ENCODE results near the gene RAD23A.
"Not testable (repeated sequence)": the region's sequence is repeated elsewhere in the genome, so short reads cannot be mapped to it uniquely, and the experiment has no call there.

RAD23A gene

GRCh38 chr19:12945479-12946091 lies at the start of gene RAD23A:
TSS of gene RAD23A (plus strand) at chr19:12945862. CDS start at chr19:12945949, 87 bp downstream.
- Histone ChIP-seq H3K27me3 (ENCODE audit: control insufficient read depth in 2 of 2, insufficient read depth in 2 of 2, low read length in 2 of 2) (no peaks in the 10 kb centered on the region), H3K4me3 (ENCODE audit: low read length in 2 of 2) (peak within 1 kb of the TSS; percentile 77 to 94), H3K36me3 (ENCODE audit: control insufficient read depth in 2 of 2, insufficient read depth in 2 of 2, low read length in 2 of 2) (peaks cover 51 to 62% of the 10 kb centered on the region in 2 donors), H3K4me1 (ENCODE audit: control insufficient read depth in 2 of 2, insufficient read depth in 2 of 2, low read length in 2 of 2) (peaks cover 8 to 20% of the 10 kb centered on the region in 2 donors), H3K9ac (ENCODE audit: low read depth in 1 of 2, low read length in 2 of 2) (peak within 1 kb of the TSS; percentile 76), H3K9me3 (ENCODE audit: control insufficient read depth in 2 of 2, low read length in 2 of 2) (no peaks in the 10 kb centered on the region), H3K27ac (ENCODE audit: low read depth in 2 of 2, low read length in 2 of 2) (peak within 1 kb of the TSS; percentile 87 to 89)

DNA sequence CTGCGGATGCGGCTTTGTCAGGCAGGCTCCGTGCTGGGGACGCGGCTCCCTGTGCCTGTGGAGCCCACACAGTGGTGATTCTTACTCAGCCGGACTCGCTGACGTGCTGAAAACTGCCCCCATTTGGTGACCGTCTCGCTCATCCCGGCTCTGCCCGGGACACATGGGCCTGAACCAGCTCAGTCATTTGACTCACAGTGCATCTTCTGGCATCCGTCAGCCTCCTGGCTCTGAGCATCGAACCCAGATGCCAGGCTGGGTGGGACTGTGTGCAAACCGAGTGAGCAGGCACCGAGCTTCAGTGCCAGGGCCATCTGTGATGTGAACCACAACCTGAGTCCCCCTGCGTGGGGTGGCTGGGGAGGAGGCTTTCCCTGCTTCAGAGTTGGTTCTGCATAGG lies 49.2 kb upstream of the RAD23A start:
- H3K9ac ChIP-seq (ENCODE audit: low read depth in 1 of 2, low read length in 2 of 2) = no peak overlapping the region
- peaks cover 6 to 7% of the 10 kb centered on the region in 2 donors for H3K4me1 ChIP-seq (ENCODE audit: control insufficient read depth in 2 of 2, insufficient read depth in 2 of 2, low read length in 2 of 2)
- H3K27me3 ChIP-seq (ENCODE audit: control insufficient read depth in 2 of 2, insufficient read depth in 2 of 2, low read length in 2 of 2) = no peaks in the 10 kb centered on the region
- H3K4me3 ChIP-seq (ENCODE audit: low read length in 2 of 2) = no peak overlapping the region
- peaks cover 6 to 30% of the 10 kb centered on the region in 2 donors for H3K36me3 ChIP-seq (ENCODE audit: control insufficient read depth in 2 of 2, insufficient read depth in 2 of 2, low read length in 2 of 2)
- no peak overlapping the region for H3K27ac ChIP-seq (ENCODE audit: low read depth in 2 of 2, low read length in 2 of 2)
- no peaks in the 10 kb centered on the region for H3K9me3 ChIP-seq (ENCODE audit: control insufficient read depth in 2 of 2, low read length in 2 of 2)

DNA sequence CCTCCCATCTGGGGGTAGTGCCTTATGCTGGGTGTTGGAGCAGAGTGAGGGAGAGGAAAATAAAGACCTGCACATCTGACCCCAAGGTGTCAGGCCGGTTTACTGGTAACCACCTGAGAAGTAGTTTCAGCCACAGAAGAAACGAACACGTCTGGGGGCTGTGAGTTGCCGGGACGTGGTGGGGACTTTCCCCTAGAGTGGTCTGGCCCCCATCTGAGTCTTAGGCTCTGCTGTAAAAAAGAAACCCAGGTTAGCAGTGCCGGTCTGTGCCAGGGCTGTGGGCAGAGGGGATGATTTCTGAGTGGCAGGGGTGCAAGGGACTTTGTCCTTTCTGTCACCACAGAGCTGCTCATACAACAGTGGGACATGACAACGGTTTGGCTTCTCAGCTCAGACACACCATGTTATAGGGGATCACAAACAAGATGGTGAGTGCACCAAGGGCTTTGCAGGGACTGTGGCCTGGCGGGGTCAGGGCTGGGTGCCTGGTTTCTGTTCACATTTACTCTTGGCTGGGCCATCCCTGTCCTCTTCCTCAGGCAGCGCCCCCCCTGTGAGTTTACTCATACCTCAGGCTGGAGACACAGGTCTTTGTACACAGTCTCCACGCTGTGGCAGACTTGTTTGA lies 45.7 kb upstream of the RAD23A start:
- H3K9ac ChIP-seq (ENCODE audit: low read depth in 1 of 2, low read length in 2 of 2) = no peak overlapping the region
- no peak overlapping the region for H3K27ac ChIP-seq (ENCODE audit: low read depth in 2 of 2, low read length in 2 of 2)
- H3K4me1 ChIP-seq (ENCODE audit: control insufficient read depth in 2 of 2, insufficient read depth in 2 of 2, low read length in 2 of 2) = no peaks in the 10 kb centered on the region
- H3K4me3 ChIP-seq (ENCODE audit: low read length in 2 of 2) = no peak overlapping the region
- peaks cover 6 to 15% of the 10 kb centered on the region in 2 donors for H3K36me3 ChIP-seq (ENCODE audit: control insufficient read depth in 2 of 2, insufficient read depth in 2 of 2, low read length in 2 of 2)
- H3K9me3 ChIP-seq (ENCODE audit: control insufficient read depth in 2 of 2, low read length in 2 of 2) = no peaks in the 10 kb centered on the region
- H3K27me3 ChIP-seq (ENCODE audit: control insufficient read depth in 2 of 2, insufficient read depth in 2 of 2, low read length in 2 of 2) = no peaks in the 10 kb centered on the region

GRCh38 chr19:12907166-12907565 lies 38.5 kb upstream of the RAD23A start:
- Histone ChIP-seq H3K36me3 (ENCODE audit: control insufficient read depth in 2 of 2, insufficient read depth in 2 of 2, low read length in 2 of 2) (no peaks in the 10 kb centered on the region), H3K9ac (ENCODE audit: low read depth in 1 of 2, low read length in 2 of 2) (no peak overlapping the region), H3K27ac (ENCODE audit: low read depth in 2 of 2, low read length in 2 of 2) (peak overlapping the region in 1 of 2 donors; percentile 20), H3K4me3 (ENCODE audit: low read length in 2 of 2) (no peak overlapping the region), H3K27me3 (ENCODE audit: control insufficient read depth in 2 of 2, insufficient read depth in 2 of 2, low read length in 2 of 2) (no peaks in the 10 kb centered on the region), H3K4me1 (ENCODE audit: control insufficient read depth in 2 of 2, insufficient read depth in 2 of 2, low read length in 2 of 2) (peaks cover 0 to under 1% of the 10 kb centered on the region in 2 donors), H3K9me3 (ENCODE audit: control insufficient read depth in 2 of 2, low read length in 2 of 2) (no peaks in the 10 kb centered on the region)

DNA sequence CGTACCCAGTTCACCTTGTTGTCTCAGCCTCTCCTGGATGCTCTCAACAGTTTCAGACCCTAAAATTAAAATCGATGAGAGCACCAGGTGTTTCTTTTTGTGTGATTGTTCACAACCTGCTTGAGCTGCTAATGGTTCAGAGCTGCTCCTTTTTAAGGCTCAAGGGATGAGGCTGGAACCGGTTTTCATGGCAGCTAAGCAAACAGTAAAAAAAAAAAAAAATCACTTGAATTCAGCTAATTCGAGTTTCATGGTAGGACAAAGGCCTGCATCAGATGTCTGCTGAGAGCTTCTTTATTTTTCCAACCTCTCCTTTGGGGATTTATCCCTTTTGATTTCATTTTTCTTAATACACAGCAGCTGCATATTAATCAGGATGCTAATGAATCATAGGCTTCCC lies 33.1 kb upstream of the RAD23A start:
- Histone ChIP-seq H3K36me3 (ENCODE audit: control insufficient read depth in 2 of 2, insufficient read depth in 2 of 2, low read length in 2 of 2) (no peaks in the 10 kb centered on the region), H3K27me3 (ENCODE audit: control insufficient read depth in 2 of 2, insufficient read depth in 2 of 2, low read length in 2 of 2) (no peaks in the 10 kb centered on the region), H3K27ac (ENCODE audit: low read depth in 2 of 2, low read length in 2 of 2) (peak overlapping the region; percentile 15 to 64), H3K4me3 (ENCODE audit: low read length in 2 of 2) (no peak overlapping the region), H3K9ac (ENCODE audit: low read depth in 1 of 2, low read length in 2 of 2) (peak overlapping the region in 1 of 2 donors; percentile 10), H3K4me1 (ENCODE audit: control insufficient read depth in 2 of 2, insufficient read depth in 2 of 2, low read length in 2 of 2) (peaks cover 5 to 8% of the 10 kb centered on the region in 2 donors), H3K9me3 (ENCODE audit: control insufficient read depth in 2 of 2, low read length in 2 of 2) (no peaks in the 10 kb centered on the region)

DNA sequence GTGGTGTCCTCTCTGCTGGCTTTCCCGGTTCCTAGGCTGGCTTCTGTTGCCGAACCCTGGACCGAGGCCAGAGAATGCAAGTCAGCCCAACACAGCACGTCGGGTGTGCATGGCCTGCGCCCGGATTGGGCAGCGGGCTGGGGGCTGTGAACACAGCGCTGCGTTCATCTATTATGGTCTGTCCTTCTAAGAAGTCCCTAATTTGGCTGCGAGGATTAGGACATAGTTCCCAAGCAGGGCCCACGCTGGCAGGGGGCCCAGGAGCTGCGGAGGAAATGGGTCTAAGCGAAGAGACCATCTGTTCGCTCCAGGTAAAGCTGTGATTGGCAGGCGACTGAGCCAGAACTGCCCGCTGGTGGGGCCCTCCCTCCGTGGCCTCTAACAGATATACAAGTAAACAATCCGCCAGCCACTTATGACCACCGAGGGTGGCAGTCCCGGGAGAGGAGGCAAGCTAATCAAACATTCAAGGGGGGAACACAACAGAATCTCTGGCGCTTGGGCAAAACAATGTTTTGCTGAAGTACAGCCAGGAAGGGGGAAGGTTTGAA lies 32.6 kb upstream of the RAD23A start:
- Histone ChIP-seq H3K36me3 (ENCODE audit: control insufficient read depth in 2 of 2, insufficient read depth in 2 of 2, low read length in 2 of 2) (no peaks in the 10 kb centered on the region), H3K4me1 (ENCODE audit: control insufficient read depth in 2 of 2, insufficient read depth in 2 of 2, low read length in 2 of 2) (peaks cover 5 to 8% of the 10 kb centered on the region in 2 donors), H3K9ac (ENCODE audit: low read depth in 1 of 2, low read length in 2 of 2) (peak overlapping the region; percentile 10), H3K9me3 (ENCODE audit: control insufficient read depth in 2 of 2, low read length in 2 of 2) (no peaks in the 10 kb centered on the region), H3K27ac (ENCODE audit: low read depth in 2 of 2, low read length in 2 of 2) (peak overlapping the region; percentile 35 to 64), H3K4me3 (ENCODE audit: low read length in 2 of 2) (peak overlapping the region in 1 of 2 donors; percentile 2), H3K27me3 (ENCODE audit: control insufficient read depth in 2 of 2, insufficient read depth in 2 of 2, low read length in 2 of 2) (no peaks in the 10 kb centered on the region)

- Histone ChIP-seq H3K27ac (ENCODE audit: low read depth in 2 of 2, low read length in 2 of 2) (peak overlapping the region; percentile 64 to 66), H3K9ac (ENCODE audit: low read depth in 1 of 2, low read length in 2 of 2) (no peak overlapping the region), H3K9me3 (ENCODE audit: control insufficient read depth in 2 of 2, low read length in 2 of 2) (no peaks in the 10 kb centered on the region), H3K27me3 (ENCODE audit: control insufficient read depth in 2 of 2, insufficient read depth in 2 of 2, low read length in 2 of 2) (no peaks in the 10 kb centered on the region), H3K4me1 (ENCODE audit: control insufficient read depth in 2 of 2, insufficient read depth in 2 of 2, low read length in 2 of 2) (peaks cover 8 to 11% of the 10 kb centered on the region in 2 donors), H3K36me3 (ENCODE audit: control insufficient read depth in 2 of 2, insufficient read depth in 2 of 2, low read length in 2 of 2) (no peaks in the 10 kb centered on the region), H3K4me3 (ENCODE audit: low read length in 2 of 2) (peak overlapping the region in 1 of 2 donors; percentile 28)
These were observed 31.6 kb upstream of the RAD23A start for GRCh38 chr19:12913851-12914690.

DNA sequence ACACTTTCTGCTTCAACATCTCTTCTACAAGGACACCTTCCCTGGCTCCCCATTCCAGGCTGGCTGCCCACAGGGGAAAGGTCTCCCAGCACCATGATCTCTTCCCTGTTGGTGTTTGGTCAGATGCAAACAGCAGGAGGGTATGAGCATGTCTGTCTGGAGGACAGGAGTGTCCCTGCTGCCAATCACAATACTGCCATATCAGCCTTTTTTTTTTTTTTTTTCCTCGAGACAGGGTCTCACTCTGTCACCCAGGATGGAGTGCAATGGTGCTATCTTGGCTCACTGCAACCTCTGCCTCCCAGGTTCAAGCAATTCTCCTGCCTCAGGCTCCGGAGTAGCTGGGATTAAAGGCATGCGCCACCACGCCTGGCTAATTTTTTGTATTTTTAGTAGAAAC lies 29.8 kb upstream of the RAD23A start:
- H3K36me3 ChIP-seq (ENCODE audit: control insufficient read depth in 2 of 2, insufficient read depth in 2 of 2, low read length in 2 of 2); H3K27me3 ChIP-seq (ENCODE audit: control insufficient read depth in 2 of 2, insufficient read depth in 2 of 2, low read length in 2 of 2); H3K9ac ChIP-seq (ENCODE audit: low read depth in 1 of 2, low read length in 2 of 2); H3K27ac ChIP-seq (ENCODE audit: low read depth in 2 of 2, low read length in 2 of 2); H3K4me3 ChIP-seq (ENCODE audit: low read length in 2 of 2); H3K9me3 ChIP-seq (ENCODE audit: control insufficient read depth in 2 of 2, low read length in 2 of 2): not testable (repeated sequence)
- peaks cover 8 to 14% of the 10 kb centered on the region in 2 donors for H3K4me1 ChIP-seq (ENCODE audit: control insufficient read depth in 2 of 2, insufficient read depth in 2 of 2, low read length in 2 of 2)

DNA sequence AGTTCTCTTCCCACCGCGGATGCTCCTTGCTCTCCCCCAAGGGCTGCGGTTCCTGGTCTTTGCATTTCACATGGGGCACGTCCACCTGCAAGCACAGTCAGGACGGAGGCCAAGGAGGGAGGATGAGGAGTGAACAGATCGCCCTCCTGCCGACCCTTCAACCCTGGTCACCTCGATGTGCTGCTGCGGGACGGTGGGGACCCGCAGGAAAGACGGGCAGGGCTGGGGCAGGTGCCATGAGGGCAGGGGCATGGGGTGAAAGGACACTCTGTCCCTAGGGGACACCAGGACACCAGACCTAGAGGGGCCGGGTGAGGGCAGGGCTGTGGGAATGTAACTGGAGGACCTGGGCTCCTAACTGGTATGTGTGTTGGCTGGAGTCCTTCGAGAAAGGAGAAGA lies 27.4 kb upstream of the RAD23A start:
- Histone ChIP-seq H3K9ac (ENCODE audit: low read depth in 1 of 2, low read length in 2 of 2) (no peak overlapping the region), H3K4me1 (ENCODE audit: control insufficient read depth in 2 of 2, insufficient read depth in 2 of 2, low read length in 2 of 2) (peaks cover 4 to 6% of the 10 kb centered on the region in 2 donors), H3K27ac (ENCODE audit: low read depth in 2 of 2, low read length in 2 of 2) (no peak overlapping the region), H3K27me3 (ENCODE audit: control insufficient read depth in 2 of 2, insufficient read depth in 2 of 2, low read length in 2 of 2) (no peaks in the 10 kb centered on the region), H3K4me3 (ENCODE audit: low read length in 2 of 2) (no peak overlapping the region), H3K9me3 (ENCODE audit: control insufficient read depth in 2 of 2, low read length in 2 of 2) (no peaks in the 10 kb centered on the region), H3K36me3 (ENCODE audit: control insufficient read depth in 2 of 2, insufficient read depth in 2 of 2, low read length in 2 of 2) (peaks cover 11% of the 10 kb centered on the region in 2 donors)

GRCh38 chr19:12921047-12921446 lies 24.6 kb upstream of the RAD23A start:
- Histone ChIP-seq H3K27ac (ENCODE audit: low read depth in 2 of 2, low read length in 2 of 2) (no peak overlapping the region), H3K9ac (ENCODE audit: low read depth in 1 of 2, low read length in 2 of 2) (no peak overlapping the region), H3K36me3 (ENCODE audit: control insufficient read depth in 2 of 2, insufficient read depth in 2 of 2, low read length in 2 of 2) (peaks cover 24 to 32% of the 10 kb centered on the region in 2 donors), H3K27me3 (ENCODE audit: control insufficient read depth in 2 of 2, insufficient read depth in 2 of 2, low read length in 2 of 2) (no peaks in the 10 kb centered on the region), H3K9me3 (ENCODE audit: control insufficient read depth in 2 of 2, low read length in 2 of 2) (no peaks in the 10 kb centered on the region), H3K4me1 (ENCODE audit: control insufficient read depth in 2 of 2, insufficient read depth in 2 of 2, low read length in 2 of 2) (peaks cover 3 to 6% of the 10 kb centered on the region in 2 donors), H3K4me3 (ENCODE audit: low read length in 2 of 2) (no peak overlapping the region)
